Retinal pigment epithelial cell (primary cell): Measurements from ENCODE around the gene PPIF.
A peak's percentile ranks its signal among the peaks of the same experiment; 100 is the strongest.

ENCODE experiments used
- DNase-seq: peaks from one replicate; pipeline ENCODE4 v3.0.0-alpha.2; 2010; ENCODE audit warnings: low read depth
- H3K4me3 ChIP-seq: 2 replicates; pipeline ENCODE4 v1.5.1; 2011; ENCODE audit warnings: mild to moderate bottlenecking, low read length, control low read depth, moderate library complexity
- TF ChIP-seq, protein P1 (sequence below): conservative IDR thresholded peaks from 2 replicates; pipeline ENCODE4 v1.5.1; 2011; ENCODE audit warnings: low read depth, low read length, control low read depth, inconsistent platforms

The PPIF gene

DNA sequence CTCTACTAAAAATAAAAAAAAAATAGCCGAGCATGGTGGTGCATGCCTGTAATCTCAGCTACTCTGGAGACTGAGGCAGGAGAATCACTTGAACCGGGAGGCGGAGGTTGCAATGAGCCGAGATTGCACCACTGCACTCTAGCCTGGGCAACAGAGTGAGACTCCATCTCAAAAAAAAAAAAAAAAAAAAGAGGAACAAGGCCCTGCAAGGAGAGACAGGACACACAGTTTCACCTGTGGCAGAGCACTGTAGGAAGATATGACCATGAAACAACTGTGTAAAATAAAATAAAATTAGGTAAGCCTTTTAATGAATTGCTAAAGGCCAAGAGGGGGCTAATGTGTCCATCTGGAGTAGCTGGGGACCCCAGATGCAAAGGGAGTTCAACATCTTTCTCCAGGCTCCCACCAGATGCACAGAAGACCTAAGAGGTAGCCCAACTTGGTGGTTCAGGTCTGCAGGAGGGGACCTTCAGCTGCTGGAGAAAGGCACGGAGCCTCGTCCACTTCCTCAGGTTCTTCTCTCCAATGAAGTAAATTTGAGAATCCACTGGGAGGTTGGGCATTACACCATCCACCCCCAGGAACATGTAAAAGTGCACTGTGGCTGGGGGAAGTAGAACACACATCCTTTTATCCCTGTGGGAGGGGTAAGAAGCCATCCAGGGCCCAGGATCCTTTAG is 12.7 kb downstream of the PPIF start:
- TF ChIP-seq, protein P1, sequence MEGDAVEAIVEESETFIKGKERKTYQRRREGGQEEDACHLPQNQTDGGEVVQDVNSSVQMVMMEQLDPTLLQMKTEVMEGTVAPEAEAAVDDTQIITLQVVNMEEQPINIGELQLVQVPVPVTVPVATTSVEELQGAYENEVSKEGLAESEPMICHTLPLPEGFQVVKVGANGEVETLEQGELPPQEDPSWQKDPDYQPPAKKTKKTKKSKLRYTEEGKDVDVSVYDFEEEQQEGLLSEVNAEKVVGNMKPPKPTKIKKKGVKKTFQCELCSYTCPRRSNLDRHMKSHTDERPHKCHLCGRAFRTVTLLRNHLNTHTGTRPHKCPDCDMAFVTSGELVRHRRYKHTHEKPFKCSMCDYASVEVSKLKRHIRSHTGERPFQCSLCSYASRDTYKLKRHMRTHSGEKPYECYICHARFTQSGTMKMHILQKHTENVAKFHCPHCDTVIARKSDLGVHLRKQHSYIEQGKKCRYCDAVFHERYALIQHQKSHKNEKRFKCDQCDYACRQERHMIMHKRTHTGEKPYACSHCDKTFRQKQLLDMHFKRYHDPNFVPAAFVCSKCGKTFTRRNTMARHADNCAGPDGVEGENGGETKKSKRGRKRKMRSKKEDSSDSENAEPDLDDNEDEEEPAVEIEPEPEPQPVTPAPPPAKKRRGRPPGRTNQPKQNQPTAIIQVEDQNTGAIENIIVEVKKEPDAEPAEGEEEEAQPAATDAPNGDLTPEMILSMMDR, result no peak
- H3K4me3 ChIP-seq, result no peak overlapping the region
- no peak for DNase-seq

DNA sequence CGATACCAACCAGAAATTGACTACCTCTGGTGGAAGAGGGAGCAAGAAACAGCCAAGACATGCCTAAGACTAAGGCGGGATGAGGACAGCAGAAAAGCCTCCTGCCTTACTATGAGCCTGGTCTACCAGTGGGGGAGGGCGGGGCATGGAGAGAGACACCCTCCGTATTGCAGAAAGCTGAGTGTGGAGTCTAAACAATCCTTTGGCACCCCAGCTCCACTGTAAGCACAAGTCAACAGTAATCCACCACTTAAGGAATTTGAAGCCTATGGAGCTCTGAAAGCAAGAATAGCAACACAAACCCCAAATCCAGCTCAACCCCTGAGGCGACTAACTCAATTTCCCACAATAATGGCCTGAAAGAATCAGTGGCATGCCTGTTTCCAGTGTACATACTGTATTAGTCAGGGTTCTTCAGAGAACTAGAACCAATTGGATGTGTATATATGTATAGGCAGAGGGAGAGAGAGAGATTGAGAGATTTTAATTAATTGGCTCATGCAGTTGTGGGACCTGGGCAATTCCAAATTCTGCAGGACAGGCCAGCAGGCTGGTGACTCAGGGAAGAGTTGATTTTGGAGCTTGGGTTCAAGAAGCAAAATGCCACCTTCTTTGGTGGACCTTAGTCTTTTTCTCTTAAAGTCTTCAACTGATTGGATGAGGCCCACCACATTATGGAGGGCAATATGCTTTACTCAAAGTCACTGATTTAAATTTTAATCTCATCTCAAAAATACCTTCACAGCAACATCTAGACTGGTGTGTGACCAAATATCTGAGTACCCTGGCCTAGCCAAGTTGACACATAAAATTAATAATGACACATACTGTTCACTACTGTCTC is 13.5 kb downstream of the PPIF start:
- TF ChIP-seq, protein P1, result no peak
- no peak overlapping the region for H3K4me3 ChIP-seq
- DNase-seq, result no peak

DNA sequence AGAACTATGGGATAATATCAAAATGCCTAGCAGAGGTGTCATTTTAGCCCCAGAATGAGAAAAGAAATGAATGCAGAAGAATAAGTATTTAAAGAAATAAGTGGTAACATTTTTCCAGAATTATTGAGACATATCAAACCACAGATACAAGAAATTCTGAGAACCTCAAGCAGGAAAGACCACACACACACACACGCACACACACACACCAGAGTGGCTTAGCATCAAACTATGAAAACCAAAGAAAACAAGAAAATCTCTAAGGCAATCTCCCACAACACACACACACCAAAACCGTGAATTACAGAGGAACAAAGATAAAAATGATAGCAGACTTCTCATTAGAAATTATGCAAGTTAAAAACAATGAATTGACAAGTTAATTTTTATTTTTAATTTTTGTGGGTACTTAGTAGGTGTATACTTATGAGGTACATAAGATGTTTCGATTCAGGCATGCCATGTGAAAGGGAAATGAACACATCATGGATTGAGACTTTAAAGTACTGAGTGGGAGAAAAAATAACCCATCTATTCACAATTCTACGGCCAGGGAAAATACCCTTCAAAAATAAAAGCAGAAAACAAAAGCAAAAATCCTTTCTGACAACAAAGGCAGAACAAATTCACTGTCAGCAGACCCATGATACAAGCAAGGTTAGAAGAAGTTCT is 14.6 kb downstream of the PPIF start:
- H3K4me3 ChIP-seq, result no peak overlapping the region
- TF ChIP-seq, protein P1, result no peak
- DNase-seq, result no peak

DNA sequence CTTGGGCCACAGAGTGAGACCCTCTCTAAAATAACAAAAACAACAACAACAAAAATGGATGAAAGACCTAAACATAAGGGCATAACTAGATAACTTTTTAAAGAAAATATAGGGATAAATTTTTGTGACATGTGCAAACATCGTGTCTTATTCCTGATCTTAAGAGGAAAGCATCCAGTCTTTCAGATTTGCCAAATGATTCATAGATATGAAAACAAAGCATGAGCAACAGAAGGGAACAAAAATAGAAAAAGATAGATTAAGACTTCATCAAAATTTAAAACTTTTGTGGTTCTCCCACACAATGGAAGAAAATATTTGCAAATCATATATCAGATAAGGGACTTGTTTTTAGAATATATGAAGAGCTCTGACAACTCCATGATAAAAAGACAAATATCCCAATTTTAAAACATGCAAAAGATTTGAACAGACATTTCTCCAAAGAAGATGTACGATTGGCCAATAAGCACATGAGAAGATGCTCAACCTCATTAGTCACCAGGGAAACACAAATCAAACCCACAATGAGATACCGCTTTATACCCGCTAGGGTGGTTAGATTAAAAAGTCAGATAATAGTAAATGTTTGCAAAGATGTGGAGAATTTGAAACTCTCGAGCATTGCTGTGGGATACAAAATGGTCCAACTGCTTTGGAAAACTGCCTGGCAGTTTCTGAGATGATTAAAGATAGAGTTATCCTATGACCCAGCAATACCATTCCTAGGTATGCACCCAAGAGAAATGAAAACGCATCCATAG is 20.3 kb downstream of the PPIF start:
- no peak for DNase-seq
- no peak overlapping the region for H3K4me3 ChIP-seq
- TF ChIP-seq, protein P1, result no peak

DNA sequence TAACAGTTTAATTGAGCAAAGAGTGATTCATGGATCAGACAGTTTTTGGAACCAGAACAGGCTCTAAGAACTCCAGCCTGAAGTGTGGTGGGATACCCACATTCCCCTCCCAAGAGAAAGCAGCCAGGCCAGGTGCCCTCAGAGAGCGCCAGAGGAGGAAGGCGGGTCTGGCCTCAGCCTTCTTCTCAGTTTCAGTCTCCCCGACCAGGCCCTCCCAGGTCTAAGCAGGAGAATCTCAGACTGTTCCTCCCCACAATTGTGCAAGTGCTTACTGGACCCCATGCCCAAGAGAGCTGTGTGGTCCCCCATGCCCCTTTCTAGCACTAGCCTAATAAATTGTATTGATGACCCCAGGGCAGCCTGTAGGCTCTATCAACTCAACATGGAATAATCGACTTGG is 25.6 kb downstream of the PPIF start:
- TF ChIP-seq, protein P1, result no peak
- H3K4me3 ChIP-seq, result no peak overlapping the region
- no peak for DNase-seq

DNA sequence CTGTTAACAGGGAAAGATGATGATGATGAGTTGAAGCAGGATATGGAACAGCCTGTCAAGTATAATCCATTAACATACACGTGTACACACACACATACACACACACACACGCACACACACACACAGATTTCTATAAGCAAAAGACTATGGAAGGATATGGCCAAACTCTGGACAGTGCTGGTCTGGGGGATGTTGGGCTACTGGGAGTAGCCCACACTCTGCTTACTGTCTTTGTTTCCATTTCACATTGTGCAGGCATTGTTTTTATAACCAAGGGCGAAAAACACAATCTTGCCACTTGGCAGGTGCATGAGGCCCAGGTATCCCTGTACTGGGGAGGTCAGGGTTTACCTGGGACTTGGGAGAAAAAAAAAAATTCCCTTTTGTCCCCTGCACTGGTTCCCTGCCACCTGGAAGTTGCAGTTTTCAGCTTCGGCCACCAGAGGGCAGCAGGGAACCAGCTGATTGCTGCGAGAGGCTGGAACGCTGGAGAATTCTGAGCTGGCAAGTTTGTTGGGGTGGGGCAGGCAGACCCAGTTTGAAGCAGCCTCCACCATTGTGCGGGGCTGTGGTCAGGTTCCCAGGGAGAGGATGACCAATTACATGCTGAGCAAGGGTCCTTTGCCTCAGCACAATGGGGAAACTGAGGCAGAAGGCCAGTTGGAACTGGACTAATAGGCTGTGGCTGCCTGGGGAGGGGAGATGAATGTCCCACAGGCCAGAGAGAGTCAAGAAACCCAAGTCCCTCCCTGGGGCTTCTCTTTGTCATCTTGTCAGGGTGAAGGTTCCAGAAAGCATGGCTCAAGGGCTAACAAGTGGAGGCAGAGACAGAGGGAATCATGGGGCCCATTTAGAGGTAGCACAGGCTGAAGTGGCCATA is 27.3 kb downstream of the PPIF start:
- TF ChIP-seq, protein P1, result peak; percentile 96
- no peak overlapping the region for H3K4me3 ChIP-seq
- peak; percentile 8 for DNase-seq
